ENCODE results near the gene MATN1.

Gene MATN1

GRCh38 chr1:30757352-30758120, 34.2 kb upstream of the MATN1 start, which contains the start of gene LAPTM5:
Gene LAPTM5 (minus strand): TSS chr1:30757774. CDS start chr1:30757745, 29 bp downstream.
- no peak for FAIRE-seq

- no peak for FAIRE-seq
Observed at GRCh38 chr1:30756545-30757351, 33.4 kb upstream of the MATN1 start.

- FAIRE-seq = no peak
Observed at GRCh38 chr1:30756206-30756544, 32.8 kb upstream of the MATN1 start.

- no peak for FAIRE-seq
Observed at GRCh38 chr1:30755746-30756145, 32.4 kb upstream of the MATN1 start.

- no peak for FAIRE-seq
Observed at GRCh38 chr1:30755334-30755733, 31.9 kb upstream of the MATN1 start.

- no peak for FAIRE-seq
Observed at GRCh38 chr1:30754684-30755171, 31.3 kb upstream of the MATN1 start.

- no peak for FAIRE-seq
Observed at GRCh38 chr1:30753660-30754123, 30.3 kb upstream of the MATN1 start.

- FAIRE-seq = no peak
Observed at GRCh38 chr1:30753118-30753517, 29.7 kb upstream of the MATN1 start.

- FAIRE-seq = no peak
Observed at GRCh38 chr1:30752651-30752908, 29.2 kb upstream of the MATN1 start.

GRCh38 chr1:30751830-30752650, 28.7 kb upstream of the MATN1 start:
- FAIRE-seq = no peak

- FAIRE-seq = no peak
Observed at GRCh38 chr1:30750731-30751291, 27.4 kb upstream of the MATN1 start.

GRCh38 chr1:30749691-30750583, 26.6 kb upstream of the MATN1 start:
- no peak for FAIRE-seq

GRCh38 chr1:30748699-30749401, 25.5 kb upstream of the MATN1 start:
- no peak for FAIRE-seq

- FAIRE-seq = no peak
Observed at GRCh38 chr1:30748098-30748698, 24.8 kb upstream of the MATN1 start.

- no peak for FAIRE-seq
Observed at GRCh38 chr1:30747033-30748008, 23.9 kb upstream of the MATN1 start.

GRCh38 chr1:30746212-30747032, 23.0 kb upstream of the MATN1 start:
- FAIRE-seq = no peak

- no peak for FAIRE-seq
Observed at GRCh38 chr1:30745834-30746208, 22.4 kb upstream of the MATN1 start.

GRCh38 chr1:30745156-30745833, 21.9 kb upstream of the MATN1 start:
- FAIRE-seq = no peak

Measured in islet of Langerhans (tissue), 1 donor.